WERI-Rb-1 (cell line): ENCODE data around the gene PIP4K2C.

Source experiments
- DNase-seq: peaks from one replicate; pipeline ENCODE4 v3.0.0-alpha.2; 2020
- H3K27ac ChIP-seq: fragments of 250-450 bp; sonication (Bioruptor Pico); 2 replicates; pipeline ENCODE4 v1.5.1; 2020; ENCODE audit warnings: mild to moderate bottlenecking, moderate library complexity
- H3K27me3 ChIP-seq: fragments of 250-450 bp; sonication (Bioruptor Pico); 2 replicates; pipeline ENCODE4 v1.5.1; 2021; ENCODE audit warnings: mild to moderate bottlenecking, low read depth, moderate library complexity; ENCODE audit not compliant: insufficient read depth, severe bottlenecking
- H3K36me3 ChIP-seq: fragments of 250-450 bp; sonication (Bioruptor Pico); 2 replicates; pipeline ENCODE4 v1.5.1; 2020; ENCODE audit warnings: mild to moderate bottlenecking, moderate library complexity
- H3K4me3 ChIP-seq: 2 replicates; pipeline ENCODE4 v1.5.1; 2011; ENCODE audit warnings: low read depth, mild to moderate bottlenecking, control low read depth, low read length
- H3K9me3 ChIP-seq: fragments of 250-450 bp; sonication (Bioruptor Pico); 2 replicates; pipeline ENCODE4 v1.5.1; 2021; ENCODE audit warnings: mild to moderate bottlenecking, moderate library complexity; ENCODE audit not compliant: severe bottlenecking
- TF ChIP-seq, protein P1 (sequence below): IDR thresholded peaks from 2 replicates; pipeline ENCODE4 v1.5.1; 2011; ENCODE audit warnings: low read depth, mild to moderate bottlenecking, control low read depth, inconsistent platforms, low read length

The PIP4K2C gene

DNA sequence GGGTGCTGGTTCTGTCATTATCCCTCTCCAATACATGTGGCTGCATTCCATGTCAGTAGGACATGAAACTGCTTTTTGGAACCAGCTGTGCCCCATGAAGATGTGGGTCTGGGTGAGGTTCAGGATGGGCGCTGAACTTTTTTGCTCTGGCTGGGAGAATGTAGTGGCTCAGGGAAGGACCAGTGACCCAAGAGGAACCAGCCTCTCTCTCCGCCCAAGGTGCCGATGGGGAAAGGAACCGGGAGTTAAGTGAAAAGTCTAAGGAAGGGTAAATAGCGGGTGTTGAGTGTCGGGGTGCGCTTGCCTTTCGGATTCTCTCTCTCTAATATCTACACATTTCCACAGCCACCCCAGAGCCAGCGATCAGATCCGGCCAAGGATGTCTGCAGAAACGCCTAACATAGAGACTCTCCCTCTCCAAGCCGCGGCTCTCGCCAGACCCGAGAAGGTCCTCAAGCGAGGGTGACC lies 28.0 kb downstream of the PIP4K2C start:
- Histone ChIP-seq H3K4me3 (no peak overlapping the region), H3K36me3 (peaks cover 78% of the 10 kb centered on the region), H3K27ac (no peak overlapping the region; the same call in 1 of the 2 replicates), H3K27me3 (no peaks in the 10 kb centered on the region), H3K9me3 (no peaks in the 10 kb centered on the region)
- TF ChIP-seq, protein P1, sequence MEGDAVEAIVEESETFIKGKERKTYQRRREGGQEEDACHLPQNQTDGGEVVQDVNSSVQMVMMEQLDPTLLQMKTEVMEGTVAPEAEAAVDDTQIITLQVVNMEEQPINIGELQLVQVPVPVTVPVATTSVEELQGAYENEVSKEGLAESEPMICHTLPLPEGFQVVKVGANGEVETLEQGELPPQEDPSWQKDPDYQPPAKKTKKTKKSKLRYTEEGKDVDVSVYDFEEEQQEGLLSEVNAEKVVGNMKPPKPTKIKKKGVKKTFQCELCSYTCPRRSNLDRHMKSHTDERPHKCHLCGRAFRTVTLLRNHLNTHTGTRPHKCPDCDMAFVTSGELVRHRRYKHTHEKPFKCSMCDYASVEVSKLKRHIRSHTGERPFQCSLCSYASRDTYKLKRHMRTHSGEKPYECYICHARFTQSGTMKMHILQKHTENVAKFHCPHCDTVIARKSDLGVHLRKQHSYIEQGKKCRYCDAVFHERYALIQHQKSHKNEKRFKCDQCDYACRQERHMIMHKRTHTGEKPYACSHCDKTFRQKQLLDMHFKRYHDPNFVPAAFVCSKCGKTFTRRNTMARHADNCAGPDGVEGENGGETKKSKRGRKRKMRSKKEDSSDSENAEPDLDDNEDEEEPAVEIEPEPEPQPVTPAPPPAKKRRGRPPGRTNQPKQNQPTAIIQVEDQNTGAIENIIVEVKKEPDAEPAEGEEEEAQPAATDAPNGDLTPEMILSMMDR, result no peak
- DNase-seq, result no peak

DNA sequence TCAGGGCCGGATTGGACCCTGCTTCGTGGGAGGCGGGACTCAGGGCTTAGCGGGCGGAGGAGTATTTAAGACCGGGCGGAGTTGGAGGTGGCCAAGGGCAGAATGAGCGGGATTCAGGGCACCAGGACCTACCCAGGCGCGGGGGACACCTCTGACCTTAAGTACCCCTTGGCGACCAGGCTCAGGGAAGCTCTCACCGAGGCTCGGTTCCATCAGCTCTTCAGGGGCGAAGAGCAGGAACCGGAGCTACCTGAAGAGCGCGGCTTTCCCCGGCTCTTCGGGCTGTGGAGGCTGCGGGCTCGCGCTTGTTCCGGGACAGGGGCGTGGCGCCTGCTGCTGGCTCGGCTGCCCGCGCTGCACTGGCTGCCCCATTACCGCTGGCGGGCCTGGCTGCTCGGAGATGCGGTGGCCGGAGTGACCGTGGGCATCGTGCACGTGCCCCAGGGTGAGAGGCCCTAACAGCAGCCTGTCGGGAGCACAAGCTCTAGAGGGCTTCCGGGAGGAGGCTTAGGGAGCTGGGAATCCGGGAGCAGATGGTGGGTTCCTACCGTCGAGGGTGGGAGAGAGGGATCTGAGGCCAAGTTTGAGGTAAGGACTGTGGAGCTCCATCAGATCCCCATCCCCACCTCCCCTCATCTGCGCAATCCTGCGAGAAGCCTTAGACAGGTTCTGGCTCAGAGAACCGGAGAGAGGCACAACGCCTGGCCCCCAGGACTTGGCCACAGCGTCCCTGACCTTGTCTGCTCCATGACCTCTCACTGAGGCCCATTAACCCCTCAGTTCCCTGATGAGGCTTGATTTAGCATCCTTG lies 28.6 kb downstream of the PIP4K2C start:
- TF ChIP-seq, protein P1, result no peak
- peak; percentile 75 for DNase-seq
- Histone ChIP-seq H3K9me3 (no peaks in the 10 kb centered on the region), H3K27me3 (no peaks in the 10 kb centered on the region), H3K36me3 (peaks cover 78% of the 10 kb centered on the region), H3K27ac (peak overlapping the region; percentile 55; the same call in 1 of the 2 replicates), H3K4me3 (no peak overlapping the region)

DNA sequence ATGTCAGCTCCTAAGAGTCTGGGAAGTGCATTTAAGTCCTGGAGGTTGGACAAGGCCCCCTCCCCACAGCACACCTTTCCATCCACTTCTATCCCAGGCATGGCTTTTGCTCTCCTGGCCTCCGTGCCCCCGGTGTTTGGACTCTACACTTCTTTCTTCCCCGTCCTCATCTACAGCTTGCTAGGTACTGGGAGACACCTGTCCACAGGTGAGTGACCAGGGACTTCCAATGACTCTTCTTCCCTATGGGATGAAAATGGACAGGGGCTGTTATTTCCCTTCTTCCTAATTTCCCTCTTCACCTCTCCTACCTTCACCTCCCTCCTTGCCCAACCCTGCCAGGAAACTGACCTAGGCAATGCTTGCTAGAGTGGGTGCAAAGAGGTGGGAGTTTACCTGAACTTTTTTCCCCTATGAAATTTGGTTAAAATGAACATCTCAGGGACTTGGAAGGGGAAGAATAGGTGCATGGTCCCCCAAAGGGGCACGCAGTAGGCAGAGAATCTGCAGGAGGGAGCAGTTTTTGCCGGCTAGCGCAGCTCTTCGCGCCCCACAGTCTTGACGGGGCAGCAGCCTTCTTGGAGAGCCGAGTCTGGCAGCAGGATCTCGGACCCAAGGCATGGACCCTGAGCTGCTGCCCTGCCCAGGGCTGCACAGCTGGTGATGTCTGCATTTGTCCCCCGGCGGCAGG lies 29.4 kb downstream of the PIP4K2C start:
- Histone ChIP-seq H3K27ac (no peak overlapping the region), H3K27me3 (no peaks in the 10 kb centered on the region), H3K9me3 (no peaks in the 10 kb centered on the region), H3K36me3 (peaks cover 78% of the 10 kb centered on the region), H3K4me3 (no peak overlapping the region)
- TF ChIP-seq, protein P1, result no peak
- DNase-seq, result no peak

DNA sequence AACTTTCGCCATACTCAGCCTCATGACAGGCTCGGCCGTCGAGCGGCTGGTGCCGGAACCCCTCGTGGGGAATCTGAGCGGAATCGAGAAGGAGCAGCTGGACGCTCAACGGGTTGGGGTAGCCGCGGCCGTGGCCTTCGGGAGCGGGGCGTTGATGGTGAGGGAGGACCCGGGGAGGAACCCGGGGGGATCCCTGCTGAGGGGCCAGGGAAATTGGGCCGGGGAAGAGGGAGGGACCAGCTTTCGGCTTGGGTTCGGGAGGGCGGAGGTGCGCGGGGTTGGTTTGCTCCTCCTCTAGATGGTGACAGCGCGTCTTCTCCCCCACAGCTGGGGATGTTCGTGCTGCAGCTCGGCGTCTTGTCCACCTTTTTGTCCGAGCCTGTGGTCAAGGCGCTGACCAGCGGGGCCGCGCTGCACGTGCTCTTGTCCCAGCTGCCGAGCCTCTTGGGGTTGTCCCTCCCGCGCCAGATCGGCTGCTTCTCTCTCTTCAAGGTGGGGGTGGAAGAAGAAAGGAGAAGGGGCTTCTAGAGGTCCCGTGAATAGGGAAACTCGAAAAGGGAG lies 30.0 kb downstream of the PIP4K2C start:
- Histone ChIP-seq H3K27ac (no peak overlapping the region), H3K4me3 (no peak overlapping the region), H3K36me3 (peaks cover 78% of the 10 kb centered on the region), H3K27me3 (no peaks in the 10 kb centered on the region), H3K9me3 (no peaks in the 10 kb centered on the region)
- TF ChIP-seq, protein P1, result no peak
- DNase-seq, result no peak

DNA sequence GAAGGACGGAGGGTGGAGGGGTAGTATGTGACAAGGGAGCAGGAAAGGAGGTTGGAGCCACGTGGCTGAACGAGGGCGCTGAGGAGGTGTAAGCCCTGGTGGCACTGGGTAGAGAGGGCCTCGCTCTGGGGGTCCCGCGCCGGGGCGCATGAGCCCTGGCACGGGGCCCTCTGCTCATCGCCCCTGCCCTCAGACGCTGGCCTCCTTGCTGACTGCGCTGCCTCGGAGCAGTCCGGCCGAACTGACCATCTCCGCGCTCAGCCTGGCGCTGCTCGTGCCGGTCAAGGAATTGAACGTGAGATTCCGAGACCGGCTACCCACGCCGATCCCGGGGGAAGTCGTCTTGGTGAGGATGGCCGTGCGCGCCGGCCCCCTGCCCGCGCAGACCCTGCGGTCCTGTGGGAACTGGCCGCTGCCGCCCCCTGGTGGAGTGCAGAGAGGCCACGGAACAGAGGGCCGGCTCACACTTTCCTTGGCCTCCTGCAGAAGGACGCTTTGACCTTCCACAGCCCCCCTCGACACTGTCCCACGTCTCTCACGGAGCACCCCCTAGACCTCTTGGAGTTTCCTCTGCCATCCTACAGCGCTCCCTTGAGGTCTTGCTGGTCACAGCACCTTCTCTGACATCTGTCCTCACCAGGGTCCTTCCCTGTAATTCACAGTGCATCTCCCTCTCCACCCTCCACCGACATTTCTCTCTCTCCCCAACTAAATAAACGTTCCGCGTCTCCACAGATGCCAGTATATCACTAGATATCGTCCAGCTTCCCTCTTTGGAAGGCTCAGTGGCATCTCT lies 30.7 kb downstream of the PIP4K2C start:
- no peaks in the 10 kb centered on the region for H3K27me3 ChIP-seq
- H3K27ac ChIP-seq, result no peak overlapping the region
- peak; percentile 71 for DNase-seq
- no peaks in the 10 kb centered on the region for H3K9me3 ChIP-seq
- H3K4me3 ChIP-seq, result no peak overlapping the region
- peaks cover 78% of the 10 kb centered on the region for H3K36me3 ChIP-seq
- TF ChIP-seq, protein P1, result peak; percentile 92
